VCaP (cell line): ENCODE results near the gene PPIC.
A peak's percentile ranks its signal among the peaks of the same experiment; 100 is the strongest.

Source experiments
- H3K27ac ChIP-seq: fragments of 450-650 bp; 2 replicates; pipeline ENCODE4 v1.5.1; 2017
- TF ChIP-seq, protein P1 (sequence below): fragments of 450-650 bp; conservative IDR thresholded peaks from 2 replicates; pipeline ENCODE4 v1.5.1; 2017; ENCODE audit warnings: mild to moderate bottlenecking, moderate library complexity

The PPIC gene

DNA sequence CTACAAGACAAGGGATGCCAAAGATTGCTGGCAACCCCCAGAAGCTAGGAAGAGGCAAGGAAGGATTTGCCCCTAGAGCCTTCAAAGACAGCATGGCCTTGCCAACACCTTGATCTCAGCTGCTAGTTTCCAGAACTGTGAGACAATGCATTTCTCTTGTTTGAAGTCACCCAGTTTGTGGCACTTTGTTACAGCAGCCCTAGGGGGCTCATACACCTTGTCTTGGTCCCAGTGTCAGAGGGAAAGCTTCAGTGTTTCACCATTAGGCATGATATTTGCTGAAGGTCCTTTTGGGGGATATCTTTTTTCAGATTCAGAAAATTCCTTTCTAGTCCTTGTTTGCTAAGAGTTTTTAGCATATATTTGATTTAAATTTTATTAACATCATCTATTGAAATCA lies 3.1 kb upstream of the PPIC start:
- H3K27ac ChIP-seq: no peak overlapping the region
- TF ChIP-seq, protein P1, sequence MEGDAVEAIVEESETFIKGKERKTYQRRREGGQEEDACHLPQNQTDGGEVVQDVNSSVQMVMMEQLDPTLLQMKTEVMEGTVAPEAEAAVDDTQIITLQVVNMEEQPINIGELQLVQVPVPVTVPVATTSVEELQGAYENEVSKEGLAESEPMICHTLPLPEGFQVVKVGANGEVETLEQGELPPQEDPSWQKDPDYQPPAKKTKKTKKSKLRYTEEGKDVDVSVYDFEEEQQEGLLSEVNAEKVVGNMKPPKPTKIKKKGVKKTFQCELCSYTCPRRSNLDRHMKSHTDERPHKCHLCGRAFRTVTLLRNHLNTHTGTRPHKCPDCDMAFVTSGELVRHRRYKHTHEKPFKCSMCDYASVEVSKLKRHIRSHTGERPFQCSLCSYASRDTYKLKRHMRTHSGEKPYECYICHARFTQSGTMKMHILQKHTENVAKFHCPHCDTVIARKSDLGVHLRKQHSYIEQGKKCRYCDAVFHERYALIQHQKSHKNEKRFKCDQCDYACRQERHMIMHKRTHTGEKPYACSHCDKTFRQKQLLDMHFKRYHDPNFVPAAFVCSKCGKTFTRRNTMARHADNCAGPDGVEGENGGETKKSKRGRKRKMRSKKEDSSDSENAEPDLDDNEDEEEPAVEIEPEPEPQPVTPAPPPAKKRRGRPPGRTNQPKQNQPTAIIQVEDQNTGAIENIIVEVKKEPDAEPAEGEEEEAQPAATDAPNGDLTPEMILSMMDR: no peak

GRCh38 chr5:123037104-123037418 lies 536 bp upstream of the PPIC start:
- H3K27ac ChIP-seq: peak overlapping the region; percentile 47
- TF ChIP-seq, protein P1: no peak

- TF ChIP-seq, protein P1: no peak
- peak overlapping the region; percentile 47 for H3K27ac ChIP-seq
Observed at GRCh38 chr5:123035918-123036390, 571 bp downstream of the PPIC start.

GRCh38 chr5:123035360-123035917 lies 1.1 kb downstream of the PPIC start:
- H3K27ac ChIP-seq: peak overlapping the region; percentile 47; the same call in 1 of the 2 replicates
- TF ChIP-seq, protein P1: no peak

- TF ChIP-seq, protein P1: no peak
- no peak overlapping the region for H3K27ac ChIP-seq
Observed at GRCh38 chr5:123033157-123033671, 3.3 kb downstream of the PPIC start.

GRCh38 chr5:123028222-123028621 lies 8.3 kb downstream of the PPIC start:
- no peak overlapping the region for H3K27ac ChIP-seq
- TF ChIP-seq, protein P1: no peak

GRCh38 chr5:123014689-123015088 lies 21.8 kb downstream of the PPIC start:
- no peak overlapping the region for H3K27ac ChIP-seq
- TF ChIP-seq, protein P1: no peak
